Suprapubic skin (tissue), 3 donors: ENCODE data around the gene DCN.

Source experiments
- EP300 ChIP-seq: sonication (generic); formaldehyde crosslinking; IDR thresholded peaks from one replicate; pipeline ENCODE4 v1.6.1; 2017; ENCODE audit warnings: antibody characterized with exemption
- POLR2A ChIP-seq, 2 donors: fragments of 450-650 bp; IDR thresholded peaks; one replicate each; pipeline ENCODE4 v1.6.1; 2017; ENCODE audit warnings: antibody characterized with exemption in 2 of 2, mild to moderate bottlenecking in 2 of 2, moderate library complexity in 2 of 2
- TF ChIP-seq, protein P1 (sequence below), 2 donors: fragments of 200-600 bp in 1 of 2; fragments of 450-650 bp in 1 of 2; sonication (generic) in 1 of 2; IDR thresholded peaks; one replicate each; pipeline ENCODE4 v1.5.1; 2016 to 2019; ENCODE audit warnings: antibody characterized with exemption in 2 of 2, mild to moderate bottlenecking in 1 of 2, moderate library complexity in 1 of 2

DNA sequence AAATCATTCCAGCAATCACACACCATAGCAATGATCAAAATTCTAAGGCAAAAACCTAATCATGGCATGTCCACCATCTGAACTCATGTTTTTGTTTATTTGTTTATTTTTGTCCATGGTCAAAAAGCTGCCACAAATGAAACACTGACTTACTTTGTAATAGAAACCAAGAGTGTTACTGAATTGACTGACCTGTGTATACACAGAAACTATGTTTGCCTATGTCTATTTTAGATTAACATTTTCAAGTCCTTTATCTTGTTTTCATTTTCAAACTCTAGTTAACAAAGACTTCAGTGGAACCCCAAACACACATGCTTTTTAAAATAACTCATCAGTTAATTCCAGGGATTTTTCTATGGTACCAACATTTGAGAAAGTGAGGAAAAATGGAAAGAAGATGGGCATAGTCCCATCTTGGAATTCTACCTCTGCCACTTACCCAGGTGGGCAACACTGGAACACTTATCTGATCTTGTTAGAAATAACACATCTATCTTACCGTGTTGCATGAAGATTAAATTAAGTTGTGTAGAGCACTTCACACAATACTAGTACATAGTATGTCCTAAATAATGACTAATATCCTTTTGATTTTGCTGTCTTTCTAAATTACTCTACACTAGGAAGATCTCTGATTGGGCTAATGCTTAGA is 77.7 kb downstream of the DCN start:
- TF ChIP-seq, protein P1, sequence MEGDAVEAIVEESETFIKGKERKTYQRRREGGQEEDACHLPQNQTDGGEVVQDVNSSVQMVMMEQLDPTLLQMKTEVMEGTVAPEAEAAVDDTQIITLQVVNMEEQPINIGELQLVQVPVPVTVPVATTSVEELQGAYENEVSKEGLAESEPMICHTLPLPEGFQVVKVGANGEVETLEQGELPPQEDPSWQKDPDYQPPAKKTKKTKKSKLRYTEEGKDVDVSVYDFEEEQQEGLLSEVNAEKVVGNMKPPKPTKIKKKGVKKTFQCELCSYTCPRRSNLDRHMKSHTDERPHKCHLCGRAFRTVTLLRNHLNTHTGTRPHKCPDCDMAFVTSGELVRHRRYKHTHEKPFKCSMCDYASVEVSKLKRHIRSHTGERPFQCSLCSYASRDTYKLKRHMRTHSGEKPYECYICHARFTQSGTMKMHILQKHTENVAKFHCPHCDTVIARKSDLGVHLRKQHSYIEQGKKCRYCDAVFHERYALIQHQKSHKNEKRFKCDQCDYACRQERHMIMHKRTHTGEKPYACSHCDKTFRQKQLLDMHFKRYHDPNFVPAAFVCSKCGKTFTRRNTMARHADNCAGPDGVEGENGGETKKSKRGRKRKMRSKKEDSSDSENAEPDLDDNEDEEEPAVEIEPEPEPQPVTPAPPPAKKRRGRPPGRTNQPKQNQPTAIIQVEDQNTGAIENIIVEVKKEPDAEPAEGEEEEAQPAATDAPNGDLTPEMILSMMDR (IDR thresholded peaks at IDR 0.05), result no peak
- no peak for TF ChIP-seq POLR2A (IDR thresholded peaks at IDR 0.05)
- no peak for TF ChIP-seq EP300
